ENCODE results near the gene PPFIBP1. TPM values are rescaled to one million over a fixed set of nuclear protein-coding genes. Genes with fewer than 3 reads are reported as not detected.
A peak's percentile ranks its signal among the peaks of the same experiment; 100 is the strongest.
"Not testable (repeated sequence)": the region's sequence is repeated elsewhere in the genome, so short reads cannot be mapped to it uniquely, and the experiment has no call there.

PPFIBP1 gene
- total RNA-seq, 1 donor from 2014 or later, result 108 TPM

DNA sequence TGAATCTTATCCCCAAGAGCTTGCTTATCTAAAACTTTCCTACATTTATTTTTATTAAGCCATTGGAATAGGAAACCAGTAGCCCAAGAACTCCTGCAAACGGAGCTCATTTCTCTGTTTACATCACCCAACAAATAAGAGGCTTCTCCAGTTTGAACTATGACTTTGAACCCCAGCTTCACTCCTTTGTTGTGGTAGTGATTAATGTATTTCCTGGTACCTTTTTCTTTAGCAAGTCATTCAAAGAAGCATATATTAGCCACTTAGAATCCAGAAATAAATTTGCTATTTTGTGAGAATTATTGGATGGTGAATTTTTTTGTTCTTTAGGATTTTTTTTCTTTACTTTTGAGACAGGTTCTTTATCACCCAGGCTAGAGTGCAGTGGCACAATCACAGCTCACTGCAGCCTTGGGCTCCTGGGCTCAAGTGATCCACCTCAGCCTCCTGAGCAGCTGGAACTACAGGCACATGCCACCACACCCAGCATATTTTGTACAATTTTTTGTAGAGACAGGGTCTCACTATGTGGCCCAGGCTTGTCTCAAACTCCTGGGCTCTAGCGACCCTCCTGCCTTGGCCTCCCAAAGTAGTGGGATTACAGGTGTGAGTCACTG is 104.0 kb downstream of the PPFIBP1 start:
- DNase-seq, result not testable (repeated sequence)

DNA sequence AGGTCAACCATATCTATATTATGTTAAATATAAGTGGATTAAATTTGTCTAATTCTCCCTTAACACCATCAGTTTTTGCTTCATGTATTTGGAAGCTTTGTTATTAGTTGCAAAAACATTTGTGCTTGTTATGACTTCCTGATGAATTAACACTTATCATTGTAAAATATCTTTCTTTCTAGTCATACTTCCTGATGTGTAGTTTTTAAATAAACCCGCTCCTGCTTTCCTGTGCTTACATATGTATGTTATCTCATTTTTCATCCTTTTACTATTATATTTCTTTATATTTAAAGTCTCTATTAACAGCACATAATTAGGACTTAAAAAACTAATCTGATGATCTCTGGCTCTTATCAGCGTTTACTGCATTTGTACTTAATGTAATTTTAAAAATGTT is 106.2 kb downstream of the PPFIBP1 start:
- DNase-seq, result not testable (repeated sequence)

DNA sequence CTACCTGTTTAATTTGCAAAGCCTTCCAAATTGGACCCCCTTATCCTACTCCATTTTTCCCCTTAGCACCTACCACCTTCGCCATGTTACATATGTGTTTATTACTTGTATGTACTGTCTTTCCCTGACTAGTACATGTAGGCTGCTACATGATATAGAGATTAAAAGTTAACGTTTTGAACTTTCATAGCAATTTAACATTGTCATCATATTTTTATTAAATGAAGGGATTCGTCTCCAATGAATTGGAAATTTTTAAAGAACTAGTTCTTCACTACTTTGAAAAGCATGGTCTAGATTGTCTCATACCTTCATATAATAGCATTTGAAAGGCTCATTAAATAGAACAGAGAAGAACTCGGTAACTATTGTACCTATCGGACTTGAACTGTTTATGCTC is 107.4 kb downstream of the PPFIBP1 start:
- no peak for DNase-seq

DNA sequence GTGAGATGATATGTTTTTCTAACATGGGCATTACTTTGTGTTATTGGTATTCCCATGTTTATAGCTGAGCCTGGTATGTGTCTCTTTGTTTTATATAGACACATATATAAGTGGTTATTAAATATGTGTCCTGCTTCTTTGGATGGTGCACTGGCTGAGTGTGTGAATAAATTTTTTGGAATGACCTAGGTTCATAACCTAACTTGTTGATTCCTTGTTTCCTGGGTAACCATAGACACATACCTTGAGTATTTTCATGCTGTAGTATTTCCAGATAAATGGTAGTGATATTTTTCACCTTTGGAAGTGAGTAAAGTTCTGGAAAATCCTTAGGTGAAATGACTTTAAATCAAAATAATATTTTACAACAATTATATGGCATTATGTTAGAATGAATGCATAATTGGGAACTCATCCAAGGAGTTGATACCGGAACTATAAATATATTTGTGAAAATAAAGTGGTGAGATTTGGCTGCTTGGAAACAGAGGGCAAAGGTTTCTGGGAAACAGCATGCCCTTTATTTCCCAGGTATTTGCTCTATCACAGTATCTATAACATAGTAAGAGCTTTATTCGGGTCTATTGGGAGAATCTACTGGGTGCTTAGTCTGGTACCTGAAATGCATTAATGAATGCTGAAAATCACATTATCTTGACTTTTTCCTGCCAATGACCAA is 107.9 kb downstream of the PPFIBP1 start:
- DNase-seq, result no peak

DNA sequence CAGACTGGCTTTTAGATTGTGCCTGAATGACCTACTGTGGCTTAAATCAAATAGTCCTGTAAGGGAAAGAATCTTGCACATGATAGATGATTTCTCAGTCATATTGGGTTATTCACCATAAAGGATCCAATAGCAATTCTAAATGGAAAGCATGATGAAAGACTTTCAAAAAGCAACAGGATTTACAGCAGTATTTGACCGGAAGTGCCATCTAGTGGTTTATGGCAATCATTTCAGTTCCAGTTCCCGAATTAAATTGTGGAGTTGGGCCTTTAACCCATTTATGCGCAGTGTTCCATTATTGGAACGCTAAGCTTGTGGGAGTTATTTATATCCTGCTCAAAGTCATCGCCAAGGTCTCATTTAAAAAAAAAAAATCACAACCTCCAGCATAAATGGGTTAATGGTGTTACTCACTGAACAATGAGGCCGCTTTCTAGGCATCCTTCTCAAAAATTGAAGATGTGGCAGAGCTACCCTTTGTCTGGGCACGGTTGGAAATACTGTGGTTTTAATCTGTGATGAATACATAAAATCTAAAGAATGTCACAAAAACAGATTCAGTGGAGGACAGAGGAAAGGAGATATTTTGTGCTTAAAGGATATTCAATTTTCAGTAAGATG is 111.5 kb downstream of the PPFIBP1 start:
- DNase-seq, result no peak

DNA sequence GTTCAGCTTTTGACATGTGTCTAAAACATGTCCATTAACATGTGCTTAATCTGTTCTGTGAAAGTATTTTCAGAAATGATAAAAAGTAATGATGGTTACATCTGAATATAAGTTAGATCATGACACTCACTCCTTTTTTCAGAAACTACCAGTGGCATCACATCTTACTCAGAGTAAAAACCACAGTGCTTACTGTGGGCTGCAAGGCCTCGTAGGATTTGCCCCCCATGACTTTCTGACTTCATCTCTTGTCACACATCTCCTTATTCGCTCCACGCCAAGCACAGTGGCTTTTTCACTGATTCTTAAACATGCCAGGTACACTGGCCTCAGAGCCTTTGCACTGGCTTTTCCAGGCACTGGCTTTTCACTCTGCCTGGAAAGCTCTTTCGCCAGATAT is 112.6 kb downstream of the PPFIBP1 start:
- not testable (repeated sequence) for DNase-seq

DNA sequence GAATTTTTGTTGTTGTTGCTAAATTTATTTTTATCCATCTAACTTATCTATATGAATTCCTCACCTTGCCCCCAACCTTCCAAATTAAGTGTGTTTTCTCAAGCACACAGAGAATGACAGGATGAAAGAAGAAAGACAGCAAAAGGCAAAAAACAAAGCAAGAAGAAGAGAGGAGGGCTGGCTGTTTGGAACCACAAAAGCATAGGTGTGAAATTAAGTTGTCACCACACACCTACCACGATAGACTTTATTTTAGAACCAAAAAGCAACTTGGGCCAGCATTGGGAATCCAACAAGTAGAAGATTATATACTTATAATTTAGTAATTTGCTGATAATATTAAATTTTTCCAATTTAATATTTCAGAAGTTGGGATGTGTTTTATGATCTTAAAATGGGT is 113.5 kb downstream of the PPFIBP1 start:
- DNase-seq, result no peak

DNA sequence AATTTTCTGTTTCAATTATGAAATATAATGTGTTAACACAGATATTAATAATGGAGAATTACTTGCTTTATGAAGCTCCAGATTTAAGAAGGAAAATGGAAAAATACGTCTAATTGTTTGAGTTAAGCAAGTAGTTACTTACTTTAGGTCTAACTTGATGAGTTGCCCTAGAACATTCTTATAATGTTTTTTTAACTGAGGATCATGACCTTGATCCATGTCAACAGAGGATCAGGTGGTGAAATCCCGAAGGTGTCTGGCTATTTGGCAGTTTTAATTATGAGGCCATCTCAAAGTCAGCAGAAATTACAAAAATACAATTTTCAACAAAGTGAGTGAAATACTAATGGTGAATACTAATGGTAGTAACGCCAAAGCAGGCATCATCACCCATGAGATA is 115.3 kb downstream of the PPFIBP1 start:
- no peak for DNase-seq

DNA sequence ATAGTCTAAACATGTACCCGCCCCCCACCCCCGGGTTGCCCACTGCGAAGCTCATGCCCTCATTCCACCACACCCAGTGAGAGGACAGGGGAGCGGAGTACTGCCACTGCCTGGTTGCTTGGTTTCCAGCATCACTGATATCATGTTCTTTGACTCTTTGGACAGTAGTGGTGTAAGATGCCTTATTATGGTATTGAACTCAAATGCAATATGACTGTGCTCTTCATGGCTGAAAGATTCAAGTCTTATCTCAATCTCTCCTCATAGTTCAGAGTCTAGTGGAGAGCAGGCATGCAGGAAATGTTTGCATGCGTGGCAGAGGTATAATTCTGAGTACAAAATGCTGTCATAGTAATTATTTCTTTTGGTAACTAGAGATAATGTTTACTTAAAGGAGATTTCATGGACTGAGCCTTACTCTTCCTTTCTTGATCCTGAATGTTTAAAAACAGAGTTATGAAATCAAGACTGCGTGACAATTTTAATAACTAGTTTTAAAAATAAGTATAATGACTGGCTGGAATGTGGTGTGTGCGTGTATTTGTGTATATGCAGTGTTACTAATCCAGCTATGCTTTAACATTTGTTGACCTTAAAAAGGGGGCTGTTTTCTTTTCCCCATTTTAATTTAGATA is 116.7 kb downstream of the PPFIBP1 start:
- not testable (repeated sequence) for DNase-seq

DNA sequence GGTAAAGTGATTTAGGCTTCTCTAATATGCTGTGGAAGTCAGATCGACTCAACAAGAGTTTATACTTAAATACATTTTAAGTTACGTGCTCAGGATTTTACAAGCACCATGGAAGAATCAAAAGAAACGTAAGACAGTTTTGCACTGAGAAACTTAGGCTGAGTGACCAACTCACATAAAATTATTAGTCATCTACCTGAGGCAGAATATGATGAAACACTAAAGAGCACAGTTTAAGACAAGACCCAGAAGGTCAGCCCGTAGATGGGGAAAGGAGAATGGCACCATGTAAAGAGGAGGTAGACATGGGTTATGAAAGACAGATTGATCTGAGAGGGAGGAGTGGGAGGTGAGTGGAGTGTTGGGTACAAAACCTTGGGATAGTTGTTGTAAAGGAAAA is 118.4 kb downstream of the PPFIBP1 start:
- not testable (repeated sequence) for DNase-seq

DNA sequence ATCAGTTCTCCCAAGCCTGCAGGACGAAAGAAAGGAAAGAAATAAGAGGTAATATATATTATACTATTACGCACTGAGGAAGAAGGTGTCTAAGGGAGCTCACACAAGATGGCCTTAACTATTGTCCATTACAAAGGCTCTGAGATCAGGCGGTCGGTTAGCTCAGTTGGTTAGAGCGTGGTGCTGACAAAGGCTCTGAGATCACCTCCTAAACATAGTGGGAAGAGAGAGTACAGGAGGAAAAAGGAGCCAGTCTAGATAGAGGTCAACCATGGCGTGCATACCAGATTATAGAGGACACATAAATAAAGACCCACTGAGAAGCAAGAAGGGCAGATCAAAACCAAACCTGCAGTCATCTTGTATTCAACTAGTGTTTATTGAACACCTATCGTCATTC is 118.9 kb downstream of the PPFIBP1 start:
- DNase-seq, result not testable (repeated sequence)

DNA sequence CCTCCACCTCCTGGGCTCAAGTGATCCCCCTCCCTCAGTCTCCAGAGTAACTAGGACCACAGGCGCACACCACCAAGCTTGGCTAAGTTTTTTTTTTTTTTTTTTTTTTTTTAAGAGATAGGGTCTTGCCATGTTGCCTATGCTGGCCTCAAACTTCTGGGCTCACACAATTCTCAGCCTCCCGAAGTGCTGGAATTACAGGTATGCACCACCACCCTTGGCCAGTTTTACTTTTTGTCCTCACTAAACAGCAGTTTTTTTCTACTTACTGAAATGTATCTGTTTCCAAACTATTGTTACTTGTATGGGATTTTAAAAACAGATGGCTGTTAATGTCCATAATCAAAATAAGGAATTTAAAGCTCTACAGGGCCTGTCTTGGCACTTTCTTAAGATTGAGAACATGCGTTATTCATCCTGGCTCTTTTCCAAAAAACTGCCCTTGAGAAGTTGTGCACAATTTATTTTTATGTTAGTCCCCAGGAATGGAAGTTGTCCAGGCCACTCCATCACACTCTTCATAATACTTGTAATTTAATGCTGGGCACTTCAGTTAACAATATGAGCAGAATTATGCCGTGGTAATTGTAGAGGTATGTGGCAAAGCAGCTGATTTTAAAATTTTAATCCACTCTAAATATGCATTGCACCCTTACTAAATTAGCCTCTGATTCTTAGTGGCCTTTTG is 120.3 kb downstream of the PPFIBP1 start:
- no peak for DNase-seq

DNA sequence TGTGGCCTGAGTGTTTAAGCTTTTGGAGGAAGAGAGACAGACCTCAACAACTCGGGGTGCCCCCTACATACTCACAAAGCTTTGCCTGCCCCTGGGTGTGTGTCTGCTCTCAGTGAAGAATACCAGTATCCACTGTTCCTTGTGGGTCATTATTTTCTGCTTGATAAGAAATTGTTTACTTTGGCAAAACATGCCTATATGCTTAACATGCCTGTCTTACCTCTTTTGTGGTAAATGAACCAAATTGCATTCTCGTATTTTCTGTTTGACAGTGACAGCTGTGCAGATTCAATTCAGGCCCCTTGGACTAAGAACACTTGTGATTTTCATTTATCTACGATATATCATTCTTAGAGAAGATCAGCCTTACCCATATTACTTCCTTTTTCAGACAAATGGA is 121.7 kb downstream of the PPFIBP1 start:
- DNase-seq, result no peak

DNA sequence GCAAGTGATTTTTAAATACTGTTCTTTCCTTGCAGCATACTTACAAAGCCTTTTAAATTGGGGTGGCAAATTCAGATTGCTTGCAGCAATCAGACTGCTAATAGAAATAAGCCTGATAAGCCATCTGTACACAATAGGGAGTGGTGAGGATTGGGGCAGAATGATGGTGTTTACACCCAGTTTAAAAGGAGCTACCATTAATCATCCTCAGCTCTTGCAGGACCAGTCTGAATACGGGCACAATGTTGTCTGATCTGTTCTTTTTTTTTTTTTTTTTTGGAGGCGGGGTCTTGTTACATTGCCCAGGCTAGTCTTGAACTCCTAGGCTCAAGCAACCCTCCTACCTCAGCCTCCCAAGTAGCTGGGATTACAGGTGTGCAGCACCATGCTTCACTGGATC is 122.1 kb downstream of the PPFIBP1 start:
- DNase-seq, result no peak

DNA sequence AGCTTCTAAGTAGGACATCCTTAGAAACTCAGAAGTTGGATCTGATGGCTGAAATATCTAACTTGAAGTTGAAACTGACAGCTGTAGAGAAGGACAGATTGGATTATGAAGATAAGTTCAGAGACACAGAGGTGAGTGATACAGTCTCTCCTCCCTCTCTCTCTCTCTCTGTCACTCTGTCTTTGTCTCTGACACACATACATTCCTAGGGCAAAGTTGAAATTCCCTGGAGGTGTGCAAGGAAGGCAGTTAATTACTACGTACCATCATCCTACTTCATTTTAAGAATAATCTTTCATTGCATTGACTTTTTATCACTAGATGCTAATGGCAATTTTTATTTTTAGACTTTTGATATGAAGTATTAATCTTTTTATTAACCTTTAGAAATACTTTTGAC is 126.0 kb downstream of the PPFIBP1 start:
- no peak for DNase-seq

DNA sequence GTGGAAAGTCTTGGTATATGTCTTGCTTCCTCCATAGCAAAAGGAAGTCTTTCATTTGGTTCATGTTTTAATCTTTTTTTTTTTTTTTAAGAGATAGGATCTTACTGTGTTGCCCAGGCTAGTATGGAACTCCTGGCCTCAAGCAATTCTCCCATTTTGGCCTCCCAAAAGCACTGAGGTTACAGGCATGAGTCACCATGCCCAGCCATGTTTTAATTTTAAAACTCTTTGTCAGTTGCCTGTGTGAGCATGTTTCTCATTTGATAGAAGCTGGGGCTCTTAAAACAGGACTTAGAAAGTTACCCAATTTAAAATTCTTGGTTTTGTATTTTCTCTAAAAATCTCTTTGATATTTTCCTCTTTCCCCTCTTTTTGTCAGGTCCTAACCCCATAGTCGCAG is 127.2 kb downstream of the PPFIBP1 start:
- no peak for DNase-seq

DNA sequence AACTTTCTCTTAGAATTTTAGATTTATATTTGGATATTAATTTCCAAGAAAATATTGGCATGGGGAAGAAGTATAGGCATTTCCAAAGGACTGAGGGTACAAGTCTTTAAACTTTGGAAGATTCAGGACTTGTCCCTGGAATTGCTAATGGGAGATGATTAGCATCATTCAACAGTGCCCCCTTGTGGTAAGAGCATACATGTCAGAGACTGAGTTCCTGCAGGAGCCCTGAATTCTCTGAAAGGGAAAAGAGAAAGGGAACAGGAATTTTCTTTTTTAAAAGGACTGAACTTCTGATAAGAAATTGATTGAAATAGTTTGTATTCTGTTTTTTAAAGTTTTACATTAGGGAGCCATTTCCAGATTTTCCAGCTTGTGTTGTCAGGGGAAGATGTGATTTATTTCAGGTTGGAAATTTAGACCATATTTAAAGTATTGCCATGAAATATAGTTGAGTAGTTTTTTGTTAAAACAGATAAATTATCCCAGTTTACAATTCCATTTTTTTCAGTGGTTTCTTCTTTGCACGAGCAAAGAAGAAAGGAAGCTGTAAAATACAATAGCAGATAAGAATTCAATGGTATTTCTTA is 128.3 kb downstream of the PPFIBP1 start:
- peak; percentile 9 for DNase-seq

DNA sequence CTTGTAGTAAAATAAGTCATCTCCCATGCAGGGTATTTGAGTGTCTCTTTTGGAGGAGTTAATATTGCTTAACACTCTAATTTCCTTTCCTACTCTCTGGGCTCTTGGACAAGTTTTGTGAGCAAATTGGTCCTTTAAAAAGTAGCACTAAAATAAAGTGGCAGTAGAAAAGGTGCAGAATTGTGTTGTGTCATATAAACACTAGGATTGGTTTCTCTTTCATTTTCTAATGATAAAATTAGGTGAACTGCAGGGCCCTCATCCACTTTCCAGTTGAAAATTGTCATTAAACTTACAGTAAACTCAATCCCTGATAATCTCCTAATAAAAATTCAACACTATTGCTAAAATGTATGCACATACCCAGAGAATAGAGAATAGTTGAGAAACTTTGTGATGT is 129.7 kb downstream of the PPFIBP1 start:
- no peak for DNase-seq

DNA sequence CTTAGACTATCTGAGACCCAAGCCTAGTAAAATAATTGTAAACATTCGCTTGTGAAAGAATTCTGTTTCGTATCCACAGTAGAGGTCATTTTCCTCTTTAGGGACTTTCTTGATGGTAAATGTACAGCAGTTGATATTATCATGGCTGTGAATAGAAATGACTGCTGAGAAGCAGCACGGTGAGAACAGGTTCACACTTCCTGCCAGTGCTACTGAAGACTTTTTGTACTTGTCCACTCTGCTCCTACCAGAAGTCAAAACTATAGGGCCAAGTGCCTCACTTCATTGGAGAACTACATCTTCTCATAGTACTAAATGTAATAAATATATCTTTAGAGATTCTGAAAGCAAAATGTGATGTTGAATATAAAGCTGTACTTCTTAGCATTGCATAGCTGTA is 131.5 kb downstream of the PPFIBP1 start:
- not testable (repeated sequence) for DNase-seq

DNA sequence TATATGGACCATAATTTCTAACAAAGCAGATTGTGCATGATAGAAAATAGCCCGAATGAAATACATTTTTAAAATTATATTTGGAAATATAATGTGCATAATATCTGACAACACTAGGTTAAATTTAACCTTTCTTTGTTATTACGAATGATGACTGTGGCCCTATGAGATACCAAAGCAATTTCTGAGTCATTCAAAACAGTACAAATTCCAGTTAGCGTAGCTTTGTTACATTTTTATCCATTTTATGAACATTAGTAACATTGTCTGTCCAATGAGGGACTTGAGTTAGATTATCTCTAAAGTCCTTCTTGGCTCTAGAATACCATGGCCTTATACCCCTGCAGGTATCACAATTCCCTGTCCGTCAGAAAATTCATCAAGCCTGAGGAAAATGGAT is 133.3 kb downstream of the PPFIBP1 start:
- no peak for DNase-seq

DNA sequence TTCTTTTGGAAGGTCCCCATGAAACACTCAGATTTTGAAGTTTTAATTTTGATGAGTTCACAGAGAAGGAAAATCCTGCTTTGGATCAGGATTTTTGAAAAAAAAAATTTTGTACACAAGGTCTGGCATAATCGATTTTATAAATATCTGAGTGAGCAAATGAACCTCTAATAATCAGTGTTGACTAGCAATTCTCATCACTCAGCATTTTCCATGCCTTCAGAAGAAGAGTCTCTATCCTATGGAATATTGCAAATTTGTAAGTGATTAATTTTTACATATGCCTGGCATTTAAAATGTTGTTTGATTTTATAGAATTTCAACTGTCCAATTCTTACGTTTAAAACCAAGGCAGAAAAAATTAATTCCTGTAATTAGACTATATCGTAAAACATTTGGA is 141.7 kb downstream of the PPFIBP1 start:
- no peak for DNase-seq

DNA sequence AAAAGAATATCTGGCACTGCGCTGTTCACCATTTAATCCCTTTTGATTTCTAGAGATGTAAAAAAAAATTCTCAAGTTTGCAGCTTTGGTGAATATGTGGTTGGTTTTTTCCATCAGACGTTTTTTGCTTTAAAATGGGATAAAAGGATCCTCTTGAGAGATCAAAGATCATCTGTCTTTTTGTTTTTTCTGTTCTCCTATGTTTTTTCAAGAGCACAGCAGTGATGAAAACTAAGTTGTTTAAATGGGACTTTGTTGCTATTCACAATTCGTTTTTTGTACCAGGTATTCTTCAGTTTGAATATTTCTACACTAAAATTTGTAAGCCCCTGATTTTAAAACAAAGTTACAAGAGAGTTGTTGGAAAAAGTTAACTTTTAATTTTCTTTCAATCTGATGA is 142.5 kb downstream of the PPFIBP1 start:
- no peak for DNase-seq
